Activated CD8-positive, alpha-beta memory T cell treated with anti-CD3 and anti-CD28 coated beads for 4 hours (primary cell): ENCODE results near the gene NR1I3.

Experiments
- DNase-seq, 2 donors: peaks; one replicate each; pipeline ENCODE4 v3.0.0-alpha.2; 2020; ENCODE audit warnings: low read depth in 2 of 2

Gene NR1I3

GRCh38 chr1:161218301-161219077 is 19.5 kb downstream of the NR1I3 start:
- no peak for DNase-seq

DNA sequence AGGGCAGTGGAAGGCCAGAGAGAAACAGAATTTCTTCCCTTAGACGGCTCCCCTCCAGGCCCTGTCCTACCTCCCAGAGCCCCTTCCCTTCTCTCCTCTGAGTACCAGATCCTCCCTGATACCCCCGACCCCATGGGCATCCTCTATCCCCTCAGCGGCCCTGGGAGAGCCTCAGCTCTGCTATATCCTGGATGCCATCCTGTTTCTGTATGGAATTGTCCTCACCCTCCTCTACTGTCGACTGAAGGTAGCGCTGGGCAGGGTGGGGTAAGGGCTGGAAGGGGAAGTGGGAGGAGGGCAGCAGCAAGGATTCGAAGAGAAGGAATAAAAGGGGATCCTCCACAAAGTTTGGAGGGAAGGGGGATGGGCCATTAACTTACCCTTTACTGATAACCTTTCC is 20.2 kb downstream of the NR1I3 start:
- no peak for DNase-seq

DNA sequence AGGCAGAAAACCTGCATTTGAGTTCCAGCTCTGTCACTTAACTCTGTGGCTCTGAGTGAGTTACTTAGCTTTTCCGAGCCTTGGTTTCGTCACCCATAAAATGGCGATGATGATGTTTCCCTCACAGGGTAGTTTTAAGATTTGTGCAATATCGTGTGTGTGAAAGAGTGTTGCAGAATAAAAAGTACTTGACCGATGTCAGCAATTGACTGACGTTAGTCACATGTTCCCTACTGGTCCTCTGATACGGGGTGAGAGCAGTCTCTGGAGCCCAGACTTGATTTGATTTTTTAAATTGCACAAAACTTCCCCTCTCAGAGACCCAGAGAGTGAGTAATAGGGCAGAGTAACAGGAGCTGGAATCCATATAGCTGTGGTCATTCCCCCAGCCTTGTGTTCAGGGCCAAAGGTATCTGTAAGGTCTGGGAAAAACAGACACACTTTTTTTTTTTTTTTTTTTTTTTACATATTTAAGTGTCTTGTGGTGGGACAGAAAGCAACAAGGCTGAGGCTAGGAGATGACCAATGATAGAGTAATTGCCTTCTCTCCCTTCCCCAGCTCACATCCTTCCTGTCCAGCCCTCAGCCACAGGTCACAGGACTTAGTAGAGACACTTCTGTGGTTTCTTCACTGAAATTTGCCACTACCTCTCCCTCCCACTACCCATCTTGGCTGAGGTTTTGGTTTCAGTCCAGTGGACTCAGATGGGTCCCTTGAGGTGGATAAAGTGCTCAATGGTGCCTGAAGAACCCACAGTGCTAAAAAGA is 20.9 kb downstream of the NR1I3 start:
- no peak for DNase-seq

DNA sequence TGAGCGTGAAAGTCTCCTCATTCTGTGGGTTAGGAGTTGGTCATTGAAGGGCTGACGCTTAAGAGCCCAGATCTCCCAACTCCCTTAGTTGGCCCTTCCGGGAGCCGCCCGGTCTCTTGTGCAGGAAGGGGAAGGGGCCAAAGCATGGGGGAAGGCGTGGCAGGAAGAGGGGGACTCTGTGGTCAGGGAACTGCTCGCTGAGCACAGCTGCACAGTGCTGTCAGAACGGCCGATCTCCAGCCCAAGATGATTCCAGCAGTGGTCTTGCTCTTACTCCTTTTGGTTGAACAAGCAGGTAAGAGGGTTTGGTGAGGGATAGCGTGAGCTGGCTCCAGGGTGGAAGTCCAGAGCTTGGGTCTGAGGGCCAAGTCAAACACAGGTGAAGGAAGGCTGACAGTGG is 22.9 kb downstream of the NR1I3 start, which contains the start of gene FCER1G:
Gene FCER1G (plus strand): TSS at position 220 of the 400 bp plus-strand sequence. CDS start 27 bp downstream, at position 247.
- no peak for DNase-seq

- DNase-seq, result no peak
Measured at GRCh38 chr1:161214369-161214768, 23.6 kb downstream of the NR1I3 start.

DNA sequence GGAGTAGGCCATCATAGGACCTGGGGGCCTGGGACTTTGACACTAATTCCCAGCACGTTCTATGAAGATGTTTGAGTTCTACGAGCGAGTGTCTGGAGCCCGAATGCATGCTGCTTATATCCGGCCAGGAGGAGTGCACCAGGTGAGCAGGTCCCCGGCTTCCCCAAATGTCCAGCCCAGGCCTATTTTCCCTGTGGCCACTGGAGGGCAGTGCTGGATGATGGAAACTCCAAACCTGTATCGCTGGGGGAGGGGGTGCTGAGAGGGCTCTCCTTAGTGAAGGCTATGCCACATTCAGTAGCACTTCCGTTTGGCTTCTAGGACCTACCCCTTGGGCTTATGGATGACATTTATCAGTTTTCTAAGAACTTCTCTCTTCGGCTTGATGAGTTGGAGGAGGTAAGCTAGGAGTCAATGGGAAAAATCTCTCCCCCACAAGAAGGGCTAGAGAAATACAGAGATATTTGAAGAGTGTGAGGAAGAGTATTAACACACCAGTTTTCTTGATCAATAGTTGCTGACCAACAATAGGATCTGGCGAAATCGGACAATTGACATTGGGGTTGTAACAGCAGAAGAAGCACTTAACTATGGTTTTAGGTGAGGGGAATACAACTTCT is 28.1 kb downstream of the NR1I3 start:
- peak; percentile 45 to 48 for DNase-seq

- no peak for DNase-seq
Measured at GRCh38 chr1:161207173-161207572, 30.8 kb downstream of the NR1I3 start.

- DNase-seq, result no peak
Measured at GRCh38 chr1:161206411-161207140, 31.4 kb downstream of the NR1I3 start.

- DNase-seq, result peak; percentile 90 to 96
Measured at GRCh38 chr1:161201836-161202712, 35.9 kb downstream of the NR1I3 start, which contains the start of gene NDUFS2. NDUFS2 (plus strand) TSS chr1:161202367; CDS start chr1:161202386, 19 bp downstream.

DNA sequence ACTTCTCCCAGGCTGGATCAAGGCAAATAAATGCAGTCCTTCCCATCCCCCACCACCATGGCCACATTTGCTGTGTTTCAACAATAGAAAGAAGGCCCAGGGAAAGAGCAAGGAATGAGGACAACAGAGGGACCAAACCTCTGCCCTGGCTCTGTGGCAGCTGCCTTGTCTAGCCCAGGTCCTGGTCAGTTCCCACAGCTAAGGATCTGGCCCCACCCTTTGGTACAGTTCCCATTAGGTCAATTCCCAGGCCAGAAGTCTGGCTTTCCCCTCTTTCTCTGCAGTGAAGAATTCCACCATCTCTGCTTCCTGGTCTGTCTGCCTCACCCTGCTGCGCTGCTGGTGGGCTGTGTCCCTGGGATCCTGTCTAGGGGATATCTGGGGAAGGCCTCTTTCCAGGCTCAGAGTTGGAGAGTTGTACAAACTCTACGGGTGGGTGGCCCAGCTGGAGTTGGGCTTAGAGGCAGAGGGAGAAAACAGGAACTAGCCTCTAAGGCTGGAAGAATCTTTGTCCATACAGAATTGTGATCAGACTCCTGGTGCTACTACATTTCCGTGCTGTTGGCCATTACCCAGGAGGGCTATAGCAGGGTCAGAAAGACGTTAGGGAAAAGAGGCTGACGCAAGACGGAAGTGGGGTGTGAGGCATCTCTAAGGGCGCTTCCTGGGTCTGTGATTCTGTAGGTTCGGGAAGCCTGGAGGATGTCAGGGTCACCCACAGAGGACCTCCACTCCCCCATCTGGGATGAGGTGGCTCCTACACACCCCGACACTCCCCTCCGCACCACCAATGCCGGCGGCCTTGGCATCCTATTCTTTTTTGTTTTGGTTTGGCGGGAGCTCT is 36.8 kb downstream of the NR1I3 start:
- DNase-seq, result no peak

- DNase-seq, result no peak
Measured at GRCh38 chr1:161200421-161200991, 37.5 kb downstream of the NR1I3 start.

- no peak for DNase-seq
Measured at GRCh38 chr1:161199506-161200139, 38.4 kb downstream of the NR1I3 start.

- DNase-seq, result no peak
Measured at GRCh38 chr1:161198897-161199431, 39.0 kb downstream of the NR1I3 start, which contains the start of gene ADAMTS4. ADAMTS4 (minus strand) TSS chr1:161199054; CDS start chr1:161198627, 427 bp downstream.

GRCh38 chr1:161198194-161198896 is 39.7 kb downstream of the NR1I3 start:
- no peak for DNase-seq

GRCh38 chr1:161197560-161198193 is 40.3 kb downstream of the NR1I3 start:
- DNase-seq, result no peak

DNA sequence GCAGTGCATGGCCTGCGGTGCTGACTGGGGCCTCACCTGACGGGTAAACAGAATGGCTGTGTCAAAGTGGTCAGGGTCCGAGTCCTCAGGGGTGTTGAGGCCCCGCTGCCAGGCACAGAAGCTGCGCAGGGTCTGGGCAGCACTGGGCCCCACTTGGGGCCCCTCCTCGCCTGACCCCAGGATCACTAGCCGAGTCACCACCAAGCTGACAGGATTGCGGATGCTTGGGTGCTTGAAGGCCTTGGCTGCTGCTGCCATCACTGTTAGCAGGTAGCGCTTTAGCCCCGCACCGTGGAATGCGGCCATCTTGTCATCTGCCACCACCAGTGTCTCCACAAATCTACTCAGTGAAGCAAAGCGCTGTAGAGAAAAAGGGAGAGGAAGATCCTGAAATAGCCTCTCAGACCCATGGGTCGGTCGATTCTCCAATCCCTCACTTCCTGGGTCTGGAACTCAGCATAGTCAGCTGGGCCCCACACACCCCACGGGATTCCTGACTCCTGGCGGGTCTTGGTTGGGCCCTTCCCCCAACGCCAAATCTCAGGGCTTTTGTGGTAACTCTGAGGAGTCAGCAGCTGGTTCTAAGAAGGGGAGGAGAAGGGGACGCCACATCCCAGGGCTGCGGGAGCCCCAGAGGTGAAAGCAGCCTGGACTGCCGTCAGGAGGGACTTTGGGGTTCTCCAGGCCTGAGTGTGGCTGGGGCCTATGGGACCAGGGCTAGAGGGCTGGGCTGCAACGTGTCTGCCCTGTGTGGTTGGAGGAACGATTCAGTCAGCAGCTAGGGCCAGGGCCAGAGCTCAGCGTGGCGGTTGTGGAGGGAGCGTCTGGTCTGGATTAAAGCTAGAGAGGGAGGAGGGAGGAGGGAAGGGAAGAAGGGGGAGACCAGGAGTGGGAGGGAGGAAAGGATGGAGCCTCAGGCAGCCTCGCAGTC is 41.2 kb downstream of the NR1I3 start:
- no peak for DNase-seq
